ENCODE results near the gene PILRA. TPM values are rescaled to one million over a fixed set of nuclear protein-coding genes. Genes with fewer than 3 reads are reported as not detected.

PILRA gene
- total and polyA plus RNA-seq, 2 of the 13 experiments (the other 11 are each of a cell fraction or from before 2014, with no cell fraction given), result 0.13 to 1.3 TPM

- TF ChIP-seq HMGXB4 (CRISPR knock-in tag; IDR thresholded peaks at IDR 0.05; ENCODE audit: borderline replicate concordance in 1 of 2, low read depth in 1 of 2) (peak in 1 of 2 experiments; percentile 27; a peak in 2 of 4 replicates), HDAC6 (IDR thresholded peaks at IDR 0.05; ENCODE audit: low read depth, low read length) (no peak), ZNF687 (CRISPR knock-in tag; IDR thresholded peaks at IDR 0.05) (peak; percentile 82), SRSF1 (optimal IDR thresholded peaks at IDR 0.05; ENCODE audit: low read depth, low read length) (no peak), FLYWCH1 (CRISPR knock-in tag; IDR thresholded peaks at IDR 0.05) (no peak), ZMAT5 (CRISPR knock-in tag; IDR thresholded peaks at IDR 0.05; ENCODE audit: borderline replicate concordance, low read depth) (no peak), ZNF431 (CRISPR knock-in tag; IDR thresholded peaks at IDR 0.05; ENCODE audit: borderline replicate concordance, low read depth) (no peak), ZBTB38 (CRISPR knock-in tag; IDR thresholded peaks at IDR 0.05) (no peak), MAX (IDR thresholded peaks at IDR 0.05) (no peak), RBM22 (optimal IDR thresholded peaks at IDR 0.05; ENCODE audit: low read length) (no peak), ATF6 (CRISPR knock-in tag; conservative IDR thresholded peaks at IDR 0.05) (no peak), ZBTB37 (CRISPR knock-in tag; IDR thresholded peaks at IDR 0.05) (no peak), GRHL1 (CRISPR knock-in tag; conservative IDR thresholded peaks at IDR 0.05) (no peak)
Observed at GRCh38 chr7:100429637-100430492, 56.6 kb downstream of the PILRA start, which contains the start of gene MEPCE (continued).

Measured in HepG2 (cell line).